Activated CD8-positive, alpha-beta memory T cell treated with anti-CD3 and anti-CD28 coated beads, Interleukin-2, amount 50 U/mL, for 1 hour (primary cell): Measurements from ENCODE around the gene LAD1.

Experiments
- DNase-seq: peaks from one replicate; pipeline ENCODE4 v3.0.0-alpha.2; 2020; ENCODE audit errors: extremely low read depth

The LAD1 gene

DNA sequence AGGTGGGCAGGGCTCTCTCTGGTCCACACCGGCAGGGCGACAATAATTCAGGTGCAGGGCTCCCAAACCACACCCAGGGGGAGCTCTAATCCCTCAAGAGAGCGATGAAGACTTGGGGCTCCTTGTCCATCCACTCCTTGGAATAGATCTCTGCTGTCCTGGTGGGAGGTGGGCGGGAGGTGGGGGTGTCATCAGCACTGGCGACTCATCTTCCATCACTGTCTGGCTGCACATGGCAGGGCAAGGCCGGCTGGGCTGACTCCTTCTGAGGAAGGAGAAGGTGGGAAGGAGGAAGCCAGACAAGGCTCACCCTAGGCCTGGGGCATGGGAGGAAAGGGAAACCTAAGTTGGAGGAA is 50.9 kb downstream of the LAD1 start:
- no peak for DNase-seq

DNA sequence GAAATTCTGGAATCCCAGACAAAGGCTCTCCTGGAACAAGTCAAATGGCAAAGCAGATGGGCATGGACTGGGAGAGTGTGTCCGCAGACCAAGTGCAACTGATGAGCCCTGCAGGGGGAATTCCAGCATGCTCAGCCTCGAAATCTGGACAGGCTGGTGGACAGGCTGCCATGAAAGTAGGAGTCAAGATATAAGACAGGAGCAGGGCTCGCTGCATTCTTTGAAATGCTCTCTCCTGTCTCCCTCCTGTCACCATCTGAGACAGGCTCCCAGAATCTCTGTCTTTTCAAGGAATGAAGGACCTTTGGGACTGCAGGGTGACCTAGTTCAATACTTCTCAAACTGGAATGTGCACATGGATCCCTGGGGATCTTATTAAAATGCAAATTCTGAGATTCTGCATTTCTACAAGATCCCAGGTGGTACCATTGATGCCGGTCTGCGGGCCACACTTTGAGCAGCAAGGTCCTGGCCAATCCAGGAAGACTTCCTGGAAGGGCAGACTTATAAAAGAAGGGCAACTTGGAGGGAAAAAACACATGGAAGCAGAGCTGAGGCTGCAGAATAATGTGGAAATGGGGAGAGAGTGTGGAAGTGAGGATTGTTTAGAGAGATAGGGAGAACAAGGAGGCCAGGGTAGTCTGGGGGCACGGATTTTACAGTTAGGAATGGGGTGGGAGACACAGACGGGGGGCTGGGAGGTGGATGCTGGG is 51.5 kb downstream of the LAD1 start:
- DNase-seq: no peak

DNA sequence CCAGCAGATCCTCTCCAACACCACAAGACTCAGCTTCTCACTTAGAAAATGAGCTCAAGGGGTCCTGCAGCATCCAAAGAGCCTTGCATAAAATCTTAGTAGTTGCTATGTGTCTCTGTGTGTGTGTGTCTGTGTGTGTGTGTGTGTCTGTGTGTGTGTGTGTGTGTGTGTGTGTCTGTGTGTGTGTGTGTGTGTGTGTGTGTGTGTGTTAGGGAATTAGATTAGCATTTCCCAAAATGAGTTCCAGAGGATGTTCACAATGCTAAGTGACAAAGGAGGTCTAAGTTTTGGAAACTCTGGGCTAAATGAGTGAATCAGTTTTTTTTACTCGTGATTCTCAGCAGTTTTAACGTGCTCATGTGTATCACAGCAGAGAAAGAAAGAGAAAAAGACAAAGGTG is 52.1 kb downstream of the LAD1 start:
- no peak for DNase-seq

DNA sequence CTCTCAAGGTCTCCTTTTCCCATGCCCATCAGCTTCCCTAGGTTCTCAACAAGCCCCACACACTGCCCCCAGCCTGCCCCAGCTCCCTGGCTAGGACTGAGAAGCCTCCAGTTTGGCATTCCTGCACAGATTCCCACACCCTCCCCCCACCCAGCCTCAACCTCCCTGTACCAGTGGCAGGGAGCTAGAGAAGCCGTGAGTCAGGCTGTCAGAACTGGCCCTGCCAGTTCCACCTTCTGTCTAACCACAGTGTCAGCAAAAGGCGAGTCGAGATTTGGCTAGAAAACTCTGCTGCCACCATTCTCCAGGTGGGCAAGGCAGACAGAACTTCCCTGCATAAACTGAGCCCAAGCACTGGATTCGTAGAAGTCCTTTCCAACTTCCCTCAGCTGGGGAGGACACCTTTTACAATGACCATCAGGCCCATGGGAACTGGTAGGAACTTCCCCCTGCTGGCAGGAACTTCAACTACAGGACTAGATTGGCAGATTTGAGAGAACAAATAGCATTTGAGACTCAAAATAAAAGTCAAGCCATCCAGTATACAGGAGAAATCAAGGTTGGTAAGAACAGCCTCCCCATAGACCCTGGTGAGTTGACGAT is 52.7 kb downstream of the LAD1 start:
- DNase-seq: no peak

DNA sequence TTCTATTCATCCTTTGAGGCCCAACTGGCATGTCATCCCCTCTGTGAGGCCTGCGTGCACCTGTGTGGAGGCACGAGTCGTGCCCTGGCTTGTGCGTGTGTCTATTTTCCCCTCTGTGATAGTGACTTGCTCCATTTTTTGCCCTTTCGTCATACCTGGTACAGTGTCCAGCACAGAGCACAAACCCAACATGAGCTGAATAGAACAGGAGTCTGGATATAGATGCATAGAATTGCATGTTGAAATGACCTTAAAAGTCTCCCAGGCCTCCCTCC is 54.1 kb downstream of the LAD1 start:
- DNase-seq: no peak

DNA sequence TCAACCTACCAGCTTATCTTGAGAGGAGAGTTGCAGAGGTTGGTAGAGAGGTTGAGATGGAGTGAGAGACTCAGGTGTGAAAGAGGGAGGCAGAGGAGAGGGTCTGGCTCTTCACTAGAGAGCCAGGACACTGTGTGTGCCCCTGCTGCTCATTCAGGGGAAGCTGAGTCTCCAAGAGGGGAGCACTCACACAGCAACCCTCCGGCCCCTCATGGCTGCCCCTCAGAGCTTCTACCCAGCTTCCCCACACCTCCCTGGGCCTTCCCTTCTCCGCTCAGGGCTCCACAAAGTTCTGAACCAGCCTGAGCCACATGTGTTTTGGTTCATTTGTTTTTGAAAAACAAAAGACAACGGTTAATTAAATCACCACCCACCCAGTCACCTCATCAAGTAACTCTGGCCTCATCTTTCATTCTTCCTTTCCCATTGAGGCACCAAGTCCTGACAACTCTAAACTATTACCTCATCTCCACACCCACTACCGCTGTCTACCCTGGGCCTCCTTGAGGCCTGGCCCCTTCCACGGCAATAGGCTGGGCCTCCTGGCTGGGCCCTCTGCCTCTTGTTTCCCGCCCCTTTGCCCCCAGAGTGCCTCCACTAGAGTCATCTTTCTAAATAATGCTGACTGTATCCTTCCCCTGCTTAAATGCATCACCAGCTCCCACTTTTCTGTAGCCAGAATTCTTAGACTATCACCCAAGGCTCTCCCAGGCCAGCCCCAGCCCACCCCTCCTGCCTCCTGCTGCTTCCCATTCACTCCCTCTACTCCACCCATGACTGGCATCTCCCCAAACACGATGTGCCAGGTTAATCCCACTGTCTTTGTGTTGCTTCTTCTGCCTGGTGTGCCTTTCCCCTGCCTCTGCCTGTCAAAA is 54.7 kb downstream of the LAD1 start:
- DNase-seq: no peak

DNA sequence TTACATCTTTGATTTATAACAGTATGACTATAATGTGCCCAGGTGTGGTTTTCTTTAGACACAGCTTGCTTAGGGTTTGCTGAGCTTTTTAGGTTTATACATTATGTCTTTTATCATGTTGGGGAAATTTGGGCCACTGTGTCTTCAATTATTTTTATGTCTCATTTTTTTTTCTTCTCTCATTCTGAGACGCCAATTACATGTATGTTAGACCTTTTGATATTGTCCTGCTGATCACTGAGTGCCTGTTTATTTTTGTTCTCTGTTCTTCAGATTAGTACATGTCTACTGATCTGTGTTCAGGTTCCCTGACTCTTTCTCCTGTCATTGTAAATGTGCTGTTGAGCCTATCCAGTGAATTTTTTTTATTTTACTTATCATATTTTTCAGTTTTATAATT is 57.7 kb downstream of the LAD1 start:
- DNase-seq: no peak

DNA sequence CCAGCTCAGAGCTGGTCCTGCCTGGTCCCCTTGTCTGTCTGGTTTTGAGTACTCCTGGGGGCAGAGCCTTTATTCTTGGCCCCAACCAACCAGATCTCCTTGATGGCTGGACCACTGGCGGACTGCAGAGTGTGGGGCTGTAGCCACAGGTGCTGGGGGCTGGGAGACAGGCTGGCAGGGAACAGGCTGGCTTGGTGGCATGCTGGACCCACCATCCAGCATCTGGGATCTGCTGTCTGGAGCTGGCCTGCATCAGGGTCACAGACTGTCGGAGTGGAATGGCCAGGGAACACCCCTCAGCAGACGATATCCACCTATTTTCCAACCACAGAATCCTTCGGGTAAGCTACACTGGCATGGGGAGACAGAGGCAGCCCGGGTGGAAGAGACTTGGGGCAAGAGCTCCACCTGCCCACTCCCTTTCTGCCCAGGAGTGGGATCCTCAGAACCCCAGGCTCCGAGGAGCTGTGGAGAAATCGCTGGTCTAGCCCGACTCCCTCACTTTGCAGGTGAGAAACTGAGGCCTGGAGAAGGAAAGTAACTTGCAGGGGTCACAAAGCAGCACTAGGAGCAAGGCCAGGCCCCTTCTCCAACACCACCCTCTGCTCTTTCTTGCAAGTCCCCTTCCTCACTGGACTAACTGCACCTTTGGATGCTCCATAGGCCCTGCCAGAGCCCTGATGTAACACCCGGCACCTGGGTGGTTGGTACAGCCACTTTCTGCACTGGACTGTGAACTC is 62.2 kb downstream of the LAD1 start:
- DNase-seq: no peak

DNA sequence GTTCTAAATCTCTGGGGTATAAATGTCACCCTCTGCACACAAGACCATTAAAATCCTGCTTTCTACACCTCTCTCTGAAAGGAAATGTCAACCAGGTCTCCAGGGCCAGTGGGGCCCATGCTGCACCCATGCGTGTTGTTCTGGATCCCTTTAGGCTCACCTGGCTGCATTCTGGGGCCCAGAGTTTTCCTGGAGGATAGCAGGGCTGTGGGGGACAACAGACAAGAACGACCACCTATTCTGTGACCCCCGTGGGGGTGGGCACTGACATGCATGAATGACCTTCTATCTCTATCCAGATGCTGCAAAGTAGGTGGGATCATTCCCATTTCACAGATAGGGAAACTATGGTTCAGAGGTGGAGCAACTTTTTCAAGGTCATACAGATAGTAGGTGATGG is 63.2 kb downstream of the LAD1 start:
- no peak for DNase-seq

DNA sequence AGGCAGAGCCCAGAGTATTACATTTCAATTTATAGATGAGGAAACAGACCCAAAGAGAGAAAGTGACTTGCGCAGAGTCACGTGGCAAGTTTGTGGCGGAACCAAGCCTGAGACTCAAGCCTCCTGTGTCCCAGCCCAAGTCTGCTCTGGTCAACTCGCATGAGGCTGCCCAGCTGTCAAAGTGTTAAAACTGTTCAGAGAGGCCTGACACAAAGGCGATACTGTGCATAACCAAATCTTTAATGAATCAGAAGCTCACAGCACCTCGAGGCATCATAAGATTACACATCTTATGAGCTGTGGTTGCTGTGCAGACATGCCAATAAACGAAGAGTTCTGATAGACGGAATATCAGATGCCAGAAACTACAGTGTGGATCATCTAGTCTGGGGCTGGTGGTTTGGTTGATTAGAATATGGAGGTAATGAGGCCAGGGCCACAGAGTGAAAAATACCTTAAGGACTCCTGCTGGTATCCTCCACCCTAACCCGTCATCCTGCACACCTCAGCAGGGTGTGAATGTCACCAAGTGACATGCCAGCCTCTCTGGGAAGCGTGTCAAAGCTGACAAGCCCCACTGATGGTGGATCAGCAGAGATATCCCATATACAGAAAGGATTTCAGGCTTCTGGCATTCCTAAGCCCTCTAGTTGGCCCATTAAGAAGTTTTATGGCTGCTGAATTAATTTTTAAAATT is 63.8 kb downstream of the LAD1 start:
- no peak for DNase-seq

DNA sequence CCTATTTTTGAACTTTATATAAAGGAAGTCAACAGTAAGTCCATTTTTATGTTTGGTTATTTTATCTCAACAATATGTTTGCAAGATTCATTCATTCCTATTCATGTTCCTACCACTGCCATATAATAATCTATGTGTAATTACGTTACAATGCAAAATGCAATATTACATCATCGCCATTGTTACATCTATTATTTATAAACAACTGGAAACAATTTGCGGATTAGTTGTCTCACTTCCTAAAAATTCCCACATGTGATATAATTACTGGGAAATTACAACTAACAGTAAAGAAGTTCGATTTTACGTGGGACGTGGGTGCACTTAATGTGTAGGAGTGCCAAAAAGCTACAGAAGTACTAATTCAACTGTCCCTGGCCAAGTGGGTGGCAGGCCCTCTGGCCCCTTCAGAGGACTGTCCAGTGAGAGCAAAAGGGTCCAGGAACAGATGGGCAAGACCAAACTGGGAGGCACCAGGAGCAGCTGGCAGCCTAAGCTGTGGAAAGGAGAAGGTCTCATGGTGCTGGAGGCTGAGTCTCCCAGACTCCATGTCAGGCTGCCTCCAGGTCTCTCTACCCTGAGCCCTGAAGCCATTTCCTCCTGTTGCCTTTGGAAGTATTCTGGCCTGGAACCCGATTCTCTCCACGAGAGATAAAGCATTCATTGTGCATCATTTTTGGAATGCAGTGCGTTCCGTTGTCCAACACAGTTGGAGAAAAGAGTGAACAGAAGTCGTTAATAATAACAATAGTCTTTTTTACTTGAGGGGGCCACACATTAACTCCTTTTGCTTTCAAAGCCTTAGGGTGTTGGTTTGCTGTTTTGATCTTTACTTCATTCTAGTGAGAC is 64.6 kb downstream of the LAD1 start:
- no peak for DNase-seq

DNA sequence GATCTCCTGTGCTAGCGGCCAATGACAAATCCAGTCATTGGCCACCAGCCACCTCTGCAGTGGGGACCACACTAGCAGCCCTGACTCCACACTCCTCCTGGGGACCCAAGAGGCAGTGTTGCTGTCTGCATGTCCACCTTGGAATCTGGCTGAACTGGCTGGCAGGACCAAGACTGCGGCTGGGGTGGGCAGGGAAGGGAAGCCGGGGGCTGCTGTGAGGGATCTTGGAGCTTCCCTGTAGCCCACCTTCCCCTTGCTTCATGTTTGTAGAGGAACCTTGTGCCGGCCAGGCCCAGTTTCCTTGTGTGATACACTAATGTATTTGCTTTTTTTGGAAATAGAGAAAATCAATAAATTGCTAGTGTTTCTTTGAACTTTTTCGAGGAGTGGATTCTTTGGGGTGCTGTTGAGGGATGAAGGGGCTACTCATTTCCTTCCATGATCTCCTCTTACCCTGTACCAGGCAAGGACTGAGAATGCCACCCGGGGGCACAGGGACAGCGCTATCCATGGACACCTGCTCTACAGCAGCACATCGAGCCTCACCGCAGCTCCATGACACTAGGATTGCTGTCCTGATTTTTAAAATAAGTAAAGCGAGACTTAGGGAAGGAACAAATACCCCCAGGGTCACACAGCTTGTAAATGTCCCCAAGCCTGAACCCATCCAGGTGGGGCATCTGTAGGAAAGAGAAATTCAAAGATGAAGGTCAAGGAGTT is 66.3 kb downstream of the LAD1 start:
- DNase-seq: no peak

DNA sequence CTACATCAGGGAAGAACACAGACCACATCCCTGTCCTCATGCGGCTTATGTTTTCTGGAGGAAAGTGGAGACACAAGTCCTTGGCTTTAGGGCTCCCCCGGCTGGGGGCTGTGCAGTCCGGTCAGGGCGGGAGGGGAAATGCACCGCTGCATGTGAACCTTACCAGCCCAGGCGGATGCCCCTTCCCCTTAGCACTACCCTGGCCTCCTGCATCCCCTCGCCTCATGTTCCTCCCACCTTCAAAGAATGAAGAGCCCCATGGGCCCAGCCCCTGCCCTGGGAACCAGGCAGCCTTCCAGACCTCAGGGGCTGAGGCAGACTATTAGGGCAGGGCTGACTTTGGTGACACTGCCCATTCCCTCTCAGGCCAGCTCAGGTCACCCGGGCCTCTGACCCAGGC is 67.1 kb downstream of the LAD1 start:
- DNase-seq: no peak

DNA sequence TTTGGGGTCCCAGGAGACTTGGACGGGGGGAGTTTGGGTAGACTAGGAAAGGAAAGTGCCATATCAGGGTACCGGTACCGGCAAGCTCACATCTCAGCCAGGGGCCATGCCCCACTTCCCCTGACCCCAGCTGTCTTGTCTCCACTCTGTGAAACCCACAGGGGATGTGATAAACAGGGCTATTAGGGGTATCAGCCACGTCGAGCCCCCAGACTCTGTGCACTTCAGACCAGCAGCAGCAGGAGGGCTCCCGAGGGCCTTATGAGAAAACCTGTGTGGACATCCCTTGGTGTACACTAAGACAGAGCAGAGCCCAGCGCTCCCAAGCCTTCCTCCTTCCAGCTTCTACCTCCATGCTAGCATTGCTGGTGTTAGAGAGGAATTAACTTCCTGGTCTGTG is 68.0 kb downstream of the LAD1 start:
- no peak for DNase-seq
